Measurements from ENCODE around the gene MYL6.

Gene MYL6

DNA sequence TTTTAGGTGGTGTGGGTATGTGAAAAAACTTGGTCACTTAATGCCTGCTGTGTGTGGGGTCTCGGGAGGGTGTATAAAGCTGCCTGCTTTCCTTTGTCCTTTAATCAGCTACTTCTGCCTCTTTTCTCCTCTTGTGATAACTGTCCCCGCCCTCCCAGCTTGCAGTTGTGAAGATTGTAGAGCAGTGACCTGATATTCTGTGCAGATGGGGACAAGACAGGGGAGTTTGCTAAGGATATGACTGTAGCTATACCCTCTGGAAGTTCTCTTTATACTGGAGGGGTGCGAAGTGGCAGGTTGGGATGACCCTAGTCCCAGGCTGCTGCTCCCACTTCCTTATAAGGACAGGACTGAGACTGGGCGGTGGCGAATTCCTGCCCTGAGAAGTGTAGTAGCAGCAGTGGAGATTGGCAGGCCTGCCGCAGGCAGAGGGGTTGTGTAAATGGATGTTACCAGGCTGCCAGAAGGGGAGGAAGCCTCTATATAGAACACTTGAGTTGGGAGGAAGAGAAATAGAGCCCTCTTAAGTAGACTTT is 835 bp downstream of the MYL6 start:
- peak overlapping the region; percentile 98 for H3K27ac Mint-ChIP-seq
- H3K4me1 Mint-ChIP-seq: peaks cover 35% of the 10 kb centered on the region
- H3K4me3 Mint-ChIP-seq: peak overlapping the region; percentile 96
- no peaks in the 10 kb centered on the region for H3K9me3 Mint-ChIP-seq
- H3K27me3 Mint-ChIP-seq: no peaks in the 10 kb centered on the region
- ATAC-seq (ENCODE audit: low read depth) (no peak), DNase-seq (ENCODE audit: low spot score in 2 of 2) (no peak)
- peaks cover 22% of the 10 kb centered on the region for H3K36me3 Mint-ChIP-seq

DNA sequence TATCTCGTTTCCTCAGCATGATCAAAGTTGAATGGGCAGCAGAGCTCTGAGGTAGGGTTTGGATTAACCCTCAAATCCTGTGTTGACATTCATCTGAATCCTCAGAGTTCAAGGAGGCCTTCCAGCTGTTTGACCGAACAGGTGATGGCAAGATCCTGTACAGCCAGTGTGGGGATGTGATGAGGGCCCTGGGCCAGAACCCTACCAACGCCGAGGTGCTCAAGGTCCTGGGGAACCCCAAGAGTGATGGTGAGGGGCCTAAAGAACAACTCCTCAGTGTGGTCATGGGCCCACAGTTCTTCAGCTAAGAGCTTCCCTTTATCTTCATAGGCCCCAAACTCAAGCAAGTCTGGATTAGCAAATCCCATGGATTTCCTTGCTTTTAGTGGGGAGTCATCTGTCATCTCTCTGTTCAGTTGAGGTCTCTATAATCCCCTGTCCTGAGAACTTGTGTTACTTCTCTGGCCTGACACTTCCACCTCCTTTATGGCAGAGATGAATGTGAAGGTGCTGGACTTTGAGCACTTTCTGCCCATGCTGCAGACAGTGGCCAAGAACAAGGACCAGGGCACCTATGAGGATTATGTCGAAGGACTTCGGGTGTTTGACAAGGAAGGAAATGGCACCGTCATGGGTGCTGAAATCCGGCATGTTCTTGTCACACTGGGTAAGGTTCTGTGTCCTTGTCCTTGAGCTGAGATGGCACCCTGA is 1.5 kb downstream of the MYL6 start:
- peaks cover 27% of the 10 kb centered on the region for H3K36me3 Mint-ChIP-seq
- H3K4me1 Mint-ChIP-seq: peaks cover 35% of the 10 kb centered on the region
- ATAC-seq (ENCODE audit: low read depth): no peak

DNA sequence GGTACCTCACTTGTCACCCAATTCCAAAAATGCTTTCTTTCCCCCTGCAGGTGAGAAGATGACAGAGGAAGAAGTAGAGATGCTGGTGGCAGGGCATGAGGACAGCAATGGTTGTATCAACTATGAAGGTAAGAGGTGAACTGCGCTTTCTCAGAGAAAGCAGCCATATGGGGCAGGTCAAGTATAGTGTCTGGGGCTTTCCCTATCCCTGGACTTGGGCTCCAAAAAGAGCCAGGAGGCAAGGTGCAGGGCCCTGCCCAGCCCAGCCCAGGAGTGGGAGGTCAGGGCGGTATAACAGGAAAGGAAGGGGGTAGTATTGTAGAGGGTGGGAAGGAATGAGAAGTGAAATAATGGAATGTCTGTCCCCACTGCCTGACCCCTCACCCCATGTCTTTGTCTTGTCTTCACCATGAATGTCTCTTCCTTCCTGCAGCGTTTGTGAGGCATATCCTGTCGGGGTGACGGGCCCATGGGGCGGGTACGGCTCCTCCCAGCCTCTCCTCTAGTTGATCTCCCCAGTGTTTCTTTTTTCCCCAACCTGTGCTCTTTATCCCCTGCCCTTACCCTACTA is 2.1 kb downstream of the MYL6 start:
- H3K4me3 Mint-ChIP-seq: peak overlapping the region; percentile 96
- H3K36me3 Mint-ChIP-seq: peaks cover 27% of the 10 kb centered on the region
- peak overlapping the region; percentile 98 for H3K27ac Mint-ChIP-seq
- H3K4me1 Mint-ChIP-seq: peaks cover 35% of the 10 kb centered on the region
- H3K27me3 Mint-ChIP-seq: no peaks in the 10 kb centered on the region
- ATAC-seq (ENCODE audit: low read depth) (no peak), DNase-seq (ENCODE audit: low spot score in 2 of 2) (no peak)
- H3K9me3 Mint-ChIP-seq: no peaks in the 10 kb centered on the region

More for the DNA sequence above, 1.5 kb downstream of the MYL6 start:
- Mint-ChIP-seq H3K27me3 (no peaks in the 10 kb centered on the region), H3K27ac (peak overlapping the region; percentile 98), H3K4me3 (peak overlapping the region; percentile 96), H3K9me3 (no peaks in the 10 kb centered on the region)
- DNase-seq (ENCODE audit: low spot score in 2 of 2): no peak

DNA sequence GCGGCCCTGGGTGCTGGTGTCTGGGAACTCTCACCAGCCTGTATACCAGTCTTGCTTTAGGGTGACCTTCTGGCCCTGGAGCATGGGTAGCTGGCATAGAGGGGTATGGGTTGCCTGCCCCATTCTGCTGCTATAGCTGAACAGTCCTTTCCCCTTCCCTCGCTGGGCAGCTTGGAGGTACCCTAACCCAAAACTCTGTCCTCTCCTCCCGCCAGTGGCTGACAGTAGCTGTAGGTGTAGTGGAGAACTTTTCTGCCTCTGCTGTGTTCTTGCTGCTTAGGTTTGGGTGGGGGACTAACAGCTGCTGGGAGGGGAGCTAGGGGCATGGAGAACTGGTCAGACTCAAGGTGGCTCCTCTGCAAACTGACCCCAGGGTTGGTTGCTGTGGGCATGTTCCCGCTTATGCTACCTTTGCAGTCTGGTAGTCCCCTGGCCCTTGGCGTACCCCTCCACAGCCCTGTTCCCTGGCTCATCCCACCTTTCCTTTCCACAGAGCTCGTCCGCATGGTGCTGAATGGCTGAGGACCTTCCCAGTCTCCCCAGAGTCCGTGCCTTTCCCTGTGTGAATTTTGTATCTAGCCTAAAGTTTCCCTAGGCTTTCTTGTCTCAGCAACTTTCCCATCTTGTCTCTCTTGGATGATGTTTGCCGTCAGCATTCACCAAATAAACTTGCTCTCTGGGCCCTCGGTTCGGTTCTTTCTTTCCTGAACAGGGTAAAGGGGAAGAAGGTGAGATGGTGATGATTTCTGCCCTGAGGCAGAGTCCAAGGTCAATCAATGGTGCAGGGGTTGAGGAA is 2.9 kb downstream of the MYL6 start:
- no peak for ATAC-seq (ENCODE audit: low read depth)
- Mint-ChIP-seq H3K9me3 (no peaks in the 10 kb centered on the region), H3K36me3 (peaks cover 27% of the 10 kb centered on the region), H3K4me3 (peak overlapping the region; percentile 96), H3K4me1 (peaks cover 30% of the 10 kb centered on the region), H3K27ac (peak overlapping the region; percentile 98), H3K27me3 (no peaks in the 10 kb centered on the region)
- DNase-seq (ENCODE audit: low spot score in 2 of 2): no peak

DNA sequence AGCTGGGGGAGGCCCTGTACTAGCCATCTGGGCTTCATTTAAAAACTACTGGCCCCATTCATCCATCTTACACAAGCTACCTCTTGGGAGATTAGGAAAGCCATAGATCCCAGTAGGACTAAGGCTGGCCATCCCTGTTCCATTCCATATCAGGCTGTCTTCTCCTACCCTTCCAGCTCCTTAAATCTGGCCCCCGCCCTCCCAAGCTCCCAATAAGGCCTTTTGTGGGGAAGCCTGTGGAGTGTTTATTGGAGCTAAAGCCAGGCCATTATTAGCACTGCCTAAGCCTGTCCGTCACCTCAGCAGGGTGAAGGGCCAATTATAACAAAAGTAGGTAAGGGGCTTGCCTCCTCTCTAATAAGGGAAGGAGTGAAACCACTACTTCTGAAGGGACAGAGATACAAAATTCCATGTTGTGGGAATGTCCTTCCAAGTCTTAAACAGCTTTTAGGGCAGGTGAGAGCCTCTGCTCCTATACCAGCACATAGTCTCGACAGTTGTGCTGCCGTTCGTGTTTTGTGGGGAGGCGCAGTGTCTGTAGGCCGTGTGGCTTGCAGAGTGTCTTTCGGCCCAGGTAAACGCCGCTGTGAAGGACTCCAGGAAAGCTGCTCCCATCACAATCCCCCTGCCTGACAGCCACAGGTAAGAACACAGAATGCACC is 3.7 kb downstream of the MYL6 start:
- Mint-ChIP-seq H3K36me3 (peaks cover 27% of the 10 kb centered on the region), H3K4me1 (peaks cover 30% of the 10 kb centered on the region)

DNA sequence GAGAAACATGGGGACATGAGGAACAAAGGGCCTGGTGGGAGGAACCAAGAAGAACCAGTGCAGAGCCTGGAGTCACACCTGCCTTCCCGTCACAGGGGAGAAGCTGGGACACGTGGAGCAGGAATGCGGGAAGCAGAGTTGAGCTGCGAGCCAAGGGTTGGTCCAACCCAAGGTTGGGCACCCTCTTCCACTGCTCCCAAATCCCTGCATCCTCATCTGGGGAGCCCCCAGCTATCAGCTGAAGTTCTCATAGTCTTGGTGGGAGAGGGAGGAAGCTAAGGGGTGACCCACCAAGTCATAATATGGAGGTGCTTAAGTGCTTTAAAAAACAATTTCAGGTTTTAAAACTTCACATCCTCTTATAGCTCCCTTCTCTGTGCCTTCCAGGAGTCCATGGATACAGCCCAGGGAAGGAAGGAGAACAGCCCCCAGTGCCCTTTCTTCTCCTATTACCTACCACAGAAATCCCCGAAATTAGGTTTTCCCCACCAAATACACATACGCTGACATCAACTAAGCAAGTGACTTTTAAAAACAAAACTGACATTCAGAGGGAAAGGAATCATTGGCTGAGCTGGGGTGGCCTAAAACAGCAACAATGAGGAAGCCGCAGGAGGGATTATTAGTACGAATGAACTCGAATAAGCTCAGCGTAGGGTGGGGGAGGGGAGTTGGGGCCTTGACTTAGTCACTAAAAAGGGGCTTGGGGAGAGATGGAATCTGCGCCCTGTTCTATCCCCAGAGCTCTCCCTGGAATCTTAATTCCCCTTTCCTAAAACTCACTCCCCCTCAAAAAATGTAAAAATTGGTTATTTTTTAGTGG is 4.5 kb downstream of the MYL6 start:
- ATAC-seq (ENCODE audit: low read depth) (no peak), DNase-seq (ENCODE audit: low spot score in 2 of 2) (no peak)
- H3K36me3 Mint-ChIP-seq: peaks cover 31% of the 10 kb centered on the region
- no peak overlapping the region for H3K27ac Mint-ChIP-seq
- no peaks in the 10 kb centered on the region for H3K9me3 Mint-ChIP-seq
- H3K4me1 Mint-ChIP-seq: peaks cover 28% of the 10 kb centered on the region
- H3K4me3 Mint-ChIP-seq: no peak overlapping the region
- H3K27me3 Mint-ChIP-seq: no peaks in the 10 kb centered on the region

More for the DNA sequence above, 3.7 kb downstream of the MYL6 start:
- H3K4me3 Mint-ChIP-seq: no peak overlapping the region
- ATAC-seq (ENCODE audit: low read depth) (no peak), DNase-seq (ENCODE audit: low spot score in 2 of 2) (no peak)
- H3K9me3 Mint-ChIP-seq: no peaks in the 10 kb centered on the region
- no peaks in the 10 kb centered on the region for H3K27me3 Mint-ChIP-seq
- peak overlapping the region; percentile 98 for H3K27ac Mint-ChIP-seq

DNA sequence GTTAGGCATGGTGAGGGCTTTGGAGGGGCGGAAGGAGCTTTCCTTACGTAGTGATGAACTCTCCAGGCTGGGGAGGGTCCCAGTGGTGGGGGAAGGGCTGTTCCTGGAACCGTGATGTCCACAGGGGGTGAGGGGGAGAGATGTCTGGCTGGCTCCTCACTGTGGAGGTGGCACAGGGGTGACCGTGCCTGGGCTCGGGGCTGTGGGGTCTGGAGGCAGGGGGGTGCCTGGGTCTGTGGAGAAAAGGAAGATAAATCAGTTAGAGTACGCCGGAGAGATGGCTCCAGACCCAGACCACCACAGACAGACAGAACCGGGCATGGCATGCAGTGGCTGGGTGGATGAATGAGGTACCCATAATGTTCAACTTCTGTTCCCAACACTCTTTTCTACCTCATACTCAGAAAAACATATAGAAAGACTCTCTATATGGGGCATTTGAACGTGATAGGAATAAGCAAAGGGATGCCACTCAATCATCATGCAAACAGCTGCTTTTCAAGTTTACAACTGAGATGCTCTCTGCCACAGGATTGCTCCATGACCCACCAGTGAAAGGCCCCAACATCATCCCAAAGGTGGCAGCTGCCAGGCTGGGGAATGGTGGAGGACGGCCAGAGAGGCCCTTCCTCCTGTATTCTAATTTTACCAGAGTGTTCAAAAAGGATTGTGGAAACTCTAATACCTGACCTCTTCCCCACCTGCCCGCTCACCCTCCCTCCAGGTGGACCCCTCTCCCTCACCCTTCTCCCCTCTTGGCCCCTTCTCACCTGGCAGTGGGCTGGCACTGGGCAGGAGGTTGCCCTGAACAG is 5.6 kb downstream of the MYL6 start:
- no peak for ATAC-seq (ENCODE audit: low read depth)
- Mint-ChIP-seq H3K9me3 (no peaks in the 10 kb centered on the region), H3K27me3 (no peaks in the 10 kb centered on the region), H3K4me3 (no peak overlapping the region), H3K4me1 (peaks cover 23% of the 10 kb centered on the region), H3K27ac (no peak overlapping the region), H3K36me3 (peaks cover 34% of the 10 kb centered on the region)
- no peak for DNase-seq (ENCODE audit: low spot score in 2 of 2)

DNA sequence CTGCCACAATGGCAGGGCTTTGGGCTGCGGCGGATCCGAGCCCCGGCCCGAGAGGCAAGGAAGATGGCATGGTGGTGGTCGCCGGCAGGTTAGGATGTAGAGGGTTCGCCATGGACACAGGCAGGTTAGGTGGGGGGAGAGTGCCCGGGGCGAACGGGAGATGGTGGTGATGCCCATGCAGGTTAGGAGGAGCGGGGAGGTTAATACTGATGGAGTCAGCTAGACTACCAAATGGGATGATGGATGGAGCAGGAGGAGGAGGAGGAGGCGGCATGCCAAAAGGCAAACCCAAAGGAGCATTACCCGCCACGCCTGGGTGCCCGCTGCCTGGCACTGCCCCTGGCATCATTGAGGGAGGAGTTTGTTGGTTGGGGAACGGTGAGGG is 6.2 kb downstream of the MYL6 start:
- H3K4me3 Mint-ChIP-seq: no peak overlapping the region
- no peak overlapping the region for H3K27ac Mint-ChIP-seq
- peaks cover 37% of the 10 kb centered on the region for H3K36me3 Mint-ChIP-seq
- H3K9me3 Mint-ChIP-seq: no peaks in the 10 kb centered on the region
- H3K4me1 Mint-ChIP-seq: peaks cover 17% of the 10 kb centered on the region
- no peak for DNase-seq (ENCODE audit: low spot score in 2 of 2)
- no peaks in the 10 kb centered on the region for H3K27me3 Mint-ChIP-seq
- no peak for ATAC-seq (ENCODE audit: low read depth)

DNA sequence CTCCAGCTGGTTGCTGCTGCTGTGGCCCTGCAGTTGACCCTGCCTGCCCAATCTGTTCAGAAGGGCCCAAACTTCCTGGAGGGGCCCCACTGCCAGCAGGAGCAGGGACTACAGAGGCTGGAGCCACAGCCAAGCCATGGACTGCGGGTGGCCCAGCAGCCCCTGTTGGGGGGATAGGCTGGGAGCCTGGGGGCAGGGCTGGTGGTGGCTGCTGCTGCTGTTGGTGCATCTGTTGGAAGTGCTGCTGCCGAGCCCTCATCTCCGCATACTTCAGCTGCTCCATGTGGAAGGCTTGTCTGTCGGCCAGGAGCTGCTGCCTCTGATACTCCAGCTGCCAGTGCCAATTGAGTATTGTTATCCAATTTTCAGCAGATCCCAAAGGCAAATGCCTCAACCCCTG is 7.2 kb downstream of the MYL6 start:
- H3K4me3 Mint-ChIP-seq: no peak overlapping the region
- H3K36me3 Mint-ChIP-seq: peaks cover 39% of the 10 kb centered on the region
- H3K4me1 Mint-ChIP-seq: peaks cover 7% of the 10 kb centered on the region
- H3K9me3 Mint-ChIP-seq: no peaks in the 10 kb centered on the region
- no peaks in the 10 kb centered on the region for H3K27me3 Mint-ChIP-seq
- peak overlapping the region; percentile 38 for H3K27ac Mint-ChIP-seq
- DNase-seq (ENCODE audit: low spot score in 2 of 2): no peak
- ATAC-seq (ENCODE audit: low read depth): no peak

DNA sequence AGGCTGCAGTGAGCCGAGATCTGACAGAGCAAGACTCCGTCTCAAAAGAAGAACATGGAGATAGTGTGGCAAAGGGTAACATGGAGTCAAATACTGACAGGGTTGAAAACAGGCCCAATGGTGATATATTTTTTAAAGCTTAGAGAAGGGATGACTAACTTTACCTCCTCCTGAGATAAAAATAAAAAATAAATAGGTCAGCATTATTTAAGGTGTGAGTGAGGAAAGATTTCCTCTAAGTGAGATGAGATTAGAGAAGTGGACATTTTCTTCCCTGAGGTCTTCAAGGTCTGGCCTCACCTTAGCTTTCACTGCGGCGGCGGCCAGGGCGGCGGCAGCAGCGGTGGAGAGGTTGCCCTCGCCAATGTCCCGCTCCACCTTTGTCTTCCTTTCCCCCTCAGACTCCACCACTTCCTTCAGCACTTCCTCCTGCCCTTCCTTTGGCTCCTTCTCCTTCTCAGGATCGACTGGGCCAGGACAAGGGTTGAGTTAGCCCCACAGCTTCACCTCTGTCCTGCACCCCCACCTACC is 11.1 kb downstream of the MYL6 start:
- no peak overlapping the region for H3K4me3 Mint-ChIP-seq
- H3K9me3 Mint-ChIP-seq: no peaks in the 10 kb centered on the region
- H3K4me1 Mint-ChIP-seq: no peaks in the 10 kb centered on the region
- H3K36me3 Mint-ChIP-seq: peaks cover 39% of the 10 kb centered on the region
- ATAC-seq (ENCODE audit: low read depth) (no peak), DNase-seq (ENCODE audit: low spot score in 2 of 2) (no peak)
- no peaks in the 10 kb centered on the region for H3K27me3 Mint-ChIP-seq
- peak overlapping the region; percentile 67 for H3K27ac Mint-ChIP-seq

DNA sequence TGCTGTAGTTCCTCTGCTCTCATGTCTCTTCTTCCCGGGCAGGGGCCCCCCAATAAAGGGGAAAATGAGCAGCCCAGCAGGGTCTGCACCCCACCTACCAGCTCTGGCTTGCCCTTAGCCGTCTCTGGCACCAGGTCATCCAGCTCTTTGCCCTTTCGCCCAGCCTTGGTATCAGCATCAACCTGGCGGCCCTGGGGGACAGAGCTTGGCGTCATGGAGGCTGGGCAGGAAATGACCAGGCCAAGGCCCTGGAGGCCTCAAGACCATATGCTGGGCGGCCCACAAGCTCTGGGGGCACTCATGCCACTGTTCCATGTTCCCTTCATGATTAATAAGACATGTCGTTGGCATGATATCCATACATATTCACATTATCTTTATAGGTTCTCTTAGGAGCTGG is 14.7 kb downstream of the MYL6 start:
- H3K27me3 Mint-ChIP-seq: no peaks in the 10 kb centered on the region
- ATAC-seq (ENCODE audit: low read depth): no peak
- DNase-seq (ENCODE audit: low spot score in 2 of 2): no peak
- H3K4me1 Mint-ChIP-seq: no peaks in the 10 kb centered on the region
- H3K27ac Mint-ChIP-seq: no peak overlapping the region
- H3K36me3 Mint-ChIP-seq: peaks cover 40% of the 10 kb centered on the region
- no peaks in the 10 kb centered on the region for H3K9me3 Mint-ChIP-seq
- H3K4me3 Mint-ChIP-seq: no peak overlapping the region

DNA sequence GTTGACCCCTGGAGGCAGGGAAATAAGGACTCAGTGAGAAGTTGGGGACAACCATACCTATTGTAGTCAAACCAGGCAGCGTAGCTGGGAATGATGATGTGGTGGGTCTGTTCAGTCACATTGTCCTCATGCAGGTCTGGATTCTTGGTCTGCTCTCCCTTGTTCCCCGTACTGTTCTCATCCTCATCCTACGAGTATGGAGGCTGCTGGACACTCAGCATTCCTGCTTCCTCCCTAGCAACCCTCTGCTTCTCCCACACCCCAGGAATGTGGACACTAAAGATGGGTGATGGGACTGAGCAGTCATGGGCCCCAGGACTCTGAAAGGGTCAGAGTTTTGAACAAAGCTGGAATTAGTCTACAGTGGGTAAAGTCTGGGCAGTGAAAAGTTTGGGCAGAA is 20.2 kb downstream of the MYL6 start:
- Mint-ChIP-seq H3K9me3 (no peaks in the 10 kb centered on the region), H3K27ac (no peak overlapping the region), H3K27me3 (no peaks in the 10 kb centered on the region), H3K4me3 (no peak overlapping the region), H3K4me1 (no peaks in the 10 kb centered on the region), H3K36me3 (peaks cover 37% of the 10 kb centered on the region)
- no peak for DNase-seq (ENCODE audit: low spot score in 2 of 2)
- no peak for ATAC-seq (ENCODE audit: low read depth)
